ENCODE measurements around the gene TRRAP.

The TRRAP gene

DNA sequence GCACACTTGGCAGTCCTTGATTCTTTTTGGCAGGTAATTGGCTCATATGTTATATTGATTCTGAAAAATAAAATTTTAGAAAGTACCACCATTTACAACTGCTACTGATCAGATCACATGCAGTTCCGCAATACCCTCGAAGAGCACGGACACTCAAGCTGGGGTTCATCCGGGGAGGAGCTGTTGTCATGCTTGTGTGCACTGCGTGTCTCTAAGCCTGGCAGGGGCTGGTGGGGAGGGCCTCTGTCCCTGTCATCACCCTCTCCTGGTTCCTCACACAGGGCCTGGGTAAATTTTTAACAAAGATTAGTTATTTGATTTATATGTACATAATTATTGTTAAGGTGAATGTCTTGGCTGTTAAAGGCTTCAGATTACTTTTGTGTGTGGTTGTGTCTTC, 45.2 kb downstream of the TRRAP start:
- H3K4me3 ChIP-seq (ENCODE audit: severe bottlenecking) = no peak overlapping the region
- TF ChIP-seq, protein P1, sequence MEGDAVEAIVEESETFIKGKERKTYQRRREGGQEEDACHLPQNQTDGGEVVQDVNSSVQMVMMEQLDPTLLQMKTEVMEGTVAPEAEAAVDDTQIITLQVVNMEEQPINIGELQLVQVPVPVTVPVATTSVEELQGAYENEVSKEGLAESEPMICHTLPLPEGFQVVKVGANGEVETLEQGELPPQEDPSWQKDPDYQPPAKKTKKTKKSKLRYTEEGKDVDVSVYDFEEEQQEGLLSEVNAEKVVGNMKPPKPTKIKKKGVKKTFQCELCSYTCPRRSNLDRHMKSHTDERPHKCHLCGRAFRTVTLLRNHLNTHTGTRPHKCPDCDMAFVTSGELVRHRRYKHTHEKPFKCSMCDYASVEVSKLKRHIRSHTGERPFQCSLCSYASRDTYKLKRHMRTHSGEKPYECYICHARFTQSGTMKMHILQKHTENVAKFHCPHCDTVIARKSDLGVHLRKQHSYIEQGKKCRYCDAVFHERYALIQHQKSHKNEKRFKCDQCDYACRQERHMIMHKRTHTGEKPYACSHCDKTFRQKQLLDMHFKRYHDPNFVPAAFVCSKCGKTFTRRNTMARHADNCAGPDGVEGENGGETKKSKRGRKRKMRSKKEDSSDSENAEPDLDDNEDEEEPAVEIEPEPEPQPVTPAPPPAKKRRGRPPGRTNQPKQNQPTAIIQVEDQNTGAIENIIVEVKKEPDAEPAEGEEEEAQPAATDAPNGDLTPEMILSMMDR (IDR thresholded peaks at IDR 0.05; ENCODE audit: poor library complexity, severe bottlenecking) = no peak
- no peak for ATAC-seq (ENCODE audit: low read depth)
- H3K27ac ChIP-seq (ENCODE audit: poor library complexity, severe bottlenecking) = no peak overlapping the region
- DNase-seq (ENCODE audit: low spot score) = no peak
- no peaks in the 10 kb centered on the region for H3K4me1 ChIP-seq (ENCODE audit: insufficient read depth, poor library complexity, severe bottlenecking)
- no peaks in the 10 kb centered on the region for H3K27me3 ChIP-seq (ENCODE audit: insufficient read depth, poor library complexity, severe bottlenecking)
- no peaks in the 10 kb centered on the region for H3K9me3 ChIP-seq (ENCODE audit: severe bottlenecking)
- H3K36me3 ChIP-seq (ENCODE audit: low read depth) = peaks cover 76% of the 10 kb centered on the region

DNA sequence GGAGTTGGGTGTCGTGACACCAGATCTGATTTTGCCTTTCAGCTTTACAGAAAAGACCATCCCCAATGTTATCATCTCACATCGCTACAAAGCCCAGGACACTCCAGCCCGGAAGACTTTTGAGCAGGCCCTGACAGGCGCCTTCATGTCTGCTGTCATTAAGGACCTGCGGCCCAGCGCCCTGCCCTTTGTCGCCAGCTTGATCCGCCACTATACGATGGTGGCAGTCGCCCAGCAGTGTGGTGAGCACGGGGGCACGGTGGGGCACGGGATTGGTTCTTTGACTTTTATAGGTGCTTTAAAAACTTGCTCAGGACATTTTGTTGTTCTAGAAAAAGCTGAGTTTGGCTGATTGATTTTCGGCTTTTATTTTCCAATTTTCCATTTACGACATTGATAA, 48.8 kb downstream of the TRRAP start:
- H3K27me3 ChIP-seq (ENCODE audit: insufficient read depth, poor library complexity, severe bottlenecking) = no peaks in the 10 kb centered on the region
- no peaks in the 10 kb centered on the region for H3K9me3 ChIP-seq (ENCODE audit: severe bottlenecking)
- H3K4me1 ChIP-seq (ENCODE audit: insufficient read depth, poor library complexity, severe bottlenecking) = no peaks in the 10 kb centered on the region
- ATAC-seq (ENCODE audit: low read depth) (no peak), DNase-seq (ENCODE audit: low spot score) (no peak)
- H3K4me3 ChIP-seq (ENCODE audit: severe bottlenecking) = no peak overlapping the region
- TF ChIP-seq, protein P1 (IDR thresholded peaks at IDR 0.05; ENCODE audit: poor library complexity, severe bottlenecking) = no peak
- peaks cover 91% of the 10 kb centered on the region for H3K36me3 ChIP-seq (ENCODE audit: low read depth)
- no peak overlapping the region for H3K27ac ChIP-seq (ENCODE audit: poor library complexity, severe bottlenecking)

DNA sequence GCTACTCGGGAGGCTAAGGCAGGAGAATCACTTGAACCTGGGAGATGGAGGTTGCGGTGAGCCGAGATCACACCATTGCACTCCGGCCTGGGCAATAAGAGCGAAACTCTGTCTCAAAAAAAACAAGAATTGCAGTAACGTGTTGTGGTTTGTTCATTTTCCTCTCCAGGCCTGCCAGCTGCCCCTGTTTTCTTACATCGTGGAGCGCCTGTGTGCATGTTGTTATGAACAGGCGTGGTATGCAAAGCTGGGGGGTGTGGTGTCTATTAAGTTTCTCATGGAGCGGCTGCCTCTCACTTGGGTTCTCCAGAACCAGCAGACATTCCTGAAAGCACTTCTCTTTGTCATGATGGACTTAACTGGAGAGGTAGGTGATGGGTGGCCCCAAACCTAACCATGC, 52.1 kb downstream of the TRRAP start:
- TF ChIP-seq, protein P1 (IDR thresholded peaks at IDR 0.05; ENCODE audit: poor library complexity, severe bottlenecking) = no peak
- Histone ChIP-seq H3K9me3 (ENCODE audit: severe bottlenecking) (no peaks in the 10 kb centered on the region), H3K27ac (ENCODE audit: poor library complexity, severe bottlenecking) (no peak overlapping the region), H3K4me3 (ENCODE audit: severe bottlenecking) (no peak overlapping the region), H3K36me3 (ENCODE audit: low read depth) (peaks cover 96% of the 10 kb centered on the region), H3K4me1 (ENCODE audit: insufficient read depth, poor library complexity, severe bottlenecking) (no peaks in the 10 kb centered on the region), H3K27me3 (ENCODE audit: insufficient read depth, poor library complexity, severe bottlenecking) (no peaks in the 10 kb centered on the region)
- no peak for DNase-seq (ENCODE audit: low spot score)
- ATAC-seq (ENCODE audit: low read depth) = no peak

DNA sequence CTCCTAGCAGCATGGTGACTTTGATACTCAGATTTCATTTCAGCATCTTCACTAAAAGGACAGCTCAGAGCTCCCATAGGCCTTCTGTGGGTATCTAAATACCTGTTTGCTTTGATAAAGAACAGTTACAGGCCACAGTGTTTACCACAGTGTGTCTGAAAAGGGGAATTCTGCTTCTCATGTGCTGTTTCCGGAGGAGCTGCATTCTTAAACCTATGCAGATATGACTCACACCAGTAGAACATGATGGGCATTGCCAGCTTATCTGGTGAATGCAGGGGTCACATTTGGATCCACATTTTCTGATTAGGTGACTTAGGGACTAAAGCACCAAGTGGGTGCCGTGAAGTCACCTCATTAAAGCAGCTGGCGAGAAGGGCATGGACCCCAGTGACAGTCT, 52.6 kb downstream of the TRRAP start:
- peaks cover 96% of the 10 kb centered on the region for H3K36me3 ChIP-seq (ENCODE audit: low read depth)

DNA sequence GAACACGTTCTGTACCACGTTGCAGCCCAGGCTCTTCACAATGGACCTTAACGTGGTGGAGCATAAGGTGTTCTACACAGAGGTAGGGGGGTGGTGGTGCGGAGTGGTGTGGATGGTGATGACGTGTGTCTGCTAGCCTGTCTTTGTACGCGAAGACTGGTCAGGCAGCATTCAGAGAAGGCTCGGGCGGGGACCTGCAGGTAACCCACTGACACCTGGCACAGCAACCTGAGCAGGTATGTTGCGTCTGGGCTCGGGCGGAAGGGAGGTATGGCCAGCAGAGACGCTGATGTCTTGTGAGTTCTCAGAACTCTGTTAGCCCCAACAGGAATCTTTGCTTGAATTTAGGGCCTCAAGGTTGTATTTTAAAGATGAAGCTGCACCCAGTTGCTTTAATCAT, 55.0 kb downstream of the TRRAP start:
- H3K36me3 ChIP-seq (ENCODE audit: low read depth) = peaks cover 97% of the 10 kb centered on the region
- no peak overlapping the region for H3K27ac ChIP-seq (ENCODE audit: poor library complexity, severe bottlenecking)
- no peaks in the 10 kb centered on the region for H3K9me3 ChIP-seq (ENCODE audit: severe bottlenecking)
- no peaks in the 10 kb centered on the region for H3K27me3 ChIP-seq (ENCODE audit: insufficient read depth, poor library complexity, severe bottlenecking)
- ATAC-seq (ENCODE audit: low read depth) (no peak), DNase-seq (ENCODE audit: low spot score) (no peak)
- TF ChIP-seq, protein P1 (IDR thresholded peaks at IDR 0.05; ENCODE audit: poor library complexity, severe bottlenecking) = no peak
- no peak overlapping the region for H3K4me3 ChIP-seq (ENCODE audit: severe bottlenecking)
- no peaks in the 10 kb centered on the region for H3K4me1 ChIP-seq (ENCODE audit: insufficient read depth, poor library complexity, severe bottlenecking)

More for the DNA sequence above, 52.6 kb downstream of the TRRAP start:
- ATAC-seq (ENCODE audit: low read depth) = no peak
- TF ChIP-seq, protein P1 (IDR thresholded peaks at IDR 0.05; ENCODE audit: poor library complexity, severe bottlenecking) = no peak
- Histone ChIP-seq H3K4me1 (ENCODE audit: insufficient read depth, poor library complexity, severe bottlenecking) (no peaks in the 10 kb centered on the region), H3K27ac (ENCODE audit: poor library complexity, severe bottlenecking) (no peak overlapping the region), H3K9me3 (ENCODE audit: severe bottlenecking) (no peaks in the 10 kb centered on the region), H3K4me3 (ENCODE audit: severe bottlenecking) (no peak overlapping the region), H3K27me3 (ENCODE audit: insufficient read depth, poor library complexity, severe bottlenecking) (no peaks in the 10 kb centered on the region)
- DNase-seq (ENCODE audit: low spot score) = no peak

All from RWPE2 (cell line).